ENCODE measurements around the gene TNKS2. TPM values are rescaled to one million over a fixed set of nuclear protein-coding genes. Genes with fewer than 3 reads are reported as not detected.
"Not testable (repeated sequence)": the region's sequence is repeated elsewhere in the genome, so short reads cannot be mapped to it uniquely, and the experiment has no call there.

Gene TNKS2
- total RNA-seq, 1 experiment from 2014 or later = 33.8 TPM

DNA sequence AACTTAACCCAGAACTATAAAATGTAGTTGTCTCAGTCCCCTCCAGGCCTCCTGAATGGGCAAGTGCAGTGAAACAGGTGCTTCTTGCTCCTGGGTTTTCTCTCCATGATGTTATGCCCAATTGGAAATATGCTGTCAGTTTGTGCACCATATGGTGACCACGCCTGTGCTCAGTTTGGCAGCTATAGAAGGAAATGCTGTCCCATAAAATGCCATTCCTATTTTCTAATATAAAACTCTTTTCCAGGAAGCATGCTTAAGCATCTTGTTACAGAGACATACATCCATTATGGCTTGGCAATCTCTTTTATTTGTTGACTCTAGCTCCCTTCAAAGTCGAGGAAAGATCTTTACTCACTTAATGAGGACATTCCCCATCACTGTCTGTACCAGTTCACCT lies 65.9 kb downstream of the TNKS2 start:
- DNase-seq (ENCODE audit: extremely low read depth, low read depth) = no peak

- no peak for DNase-seq (ENCODE audit: extremely low read depth, low read depth)
These were observed 66.5 kb downstream of the TNKS2 start for GRCh38 chr10:91864744-91865143.

DNA sequence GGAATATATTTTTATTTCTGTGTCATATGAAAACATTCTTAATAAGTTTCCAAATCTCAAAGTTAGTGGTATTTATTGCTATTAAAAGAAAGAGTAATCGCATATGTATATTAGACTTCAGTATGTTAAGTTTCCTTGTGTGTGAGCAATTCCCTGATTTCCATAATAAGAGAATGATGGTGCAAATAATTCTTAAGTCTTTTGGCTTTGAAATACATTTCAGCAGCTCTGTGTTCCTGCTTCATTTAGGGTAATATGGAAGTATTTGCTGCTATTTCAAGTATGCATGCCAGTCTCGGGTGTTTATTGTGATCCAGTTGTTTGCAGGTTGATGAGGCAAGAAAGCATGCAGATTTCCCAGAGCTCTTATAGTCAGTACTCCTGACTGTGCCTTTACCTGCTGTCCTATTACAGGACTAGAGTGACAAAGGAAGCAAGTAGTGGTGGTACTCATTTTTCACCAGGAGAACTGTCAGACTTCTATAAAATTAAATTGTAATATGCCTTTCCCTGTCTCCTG lies 67.4 kb downstream of the TNKS2 start:
- DNase-seq (ENCODE audit: extremely low read depth, low read depth) = no peak

GRCh38 chr10:91875156-91875555 lies 76.9 kb downstream of the TNKS2 start:
- DNase-seq (ENCODE audit: extremely low read depth, low read depth) = no peak

GRCh38 chr10:91875779-91876178 lies 77.6 kb downstream of the TNKS2 start:
- DNase-seq (ENCODE audit: extremely low read depth, low read depth) = no peak

- no peak for DNase-seq (ENCODE audit: extremely low read depth, low read depth)
These were observed 81.4 kb downstream of the TNKS2 start for GRCh38 chr10:91879515-91880170.

GRCh38 chr10:91880310-91880709 lies 82.1 kb downstream of the TNKS2 start:
- DNase-seq (ENCODE audit: extremely low read depth, low read depth) = no peak

DNA sequence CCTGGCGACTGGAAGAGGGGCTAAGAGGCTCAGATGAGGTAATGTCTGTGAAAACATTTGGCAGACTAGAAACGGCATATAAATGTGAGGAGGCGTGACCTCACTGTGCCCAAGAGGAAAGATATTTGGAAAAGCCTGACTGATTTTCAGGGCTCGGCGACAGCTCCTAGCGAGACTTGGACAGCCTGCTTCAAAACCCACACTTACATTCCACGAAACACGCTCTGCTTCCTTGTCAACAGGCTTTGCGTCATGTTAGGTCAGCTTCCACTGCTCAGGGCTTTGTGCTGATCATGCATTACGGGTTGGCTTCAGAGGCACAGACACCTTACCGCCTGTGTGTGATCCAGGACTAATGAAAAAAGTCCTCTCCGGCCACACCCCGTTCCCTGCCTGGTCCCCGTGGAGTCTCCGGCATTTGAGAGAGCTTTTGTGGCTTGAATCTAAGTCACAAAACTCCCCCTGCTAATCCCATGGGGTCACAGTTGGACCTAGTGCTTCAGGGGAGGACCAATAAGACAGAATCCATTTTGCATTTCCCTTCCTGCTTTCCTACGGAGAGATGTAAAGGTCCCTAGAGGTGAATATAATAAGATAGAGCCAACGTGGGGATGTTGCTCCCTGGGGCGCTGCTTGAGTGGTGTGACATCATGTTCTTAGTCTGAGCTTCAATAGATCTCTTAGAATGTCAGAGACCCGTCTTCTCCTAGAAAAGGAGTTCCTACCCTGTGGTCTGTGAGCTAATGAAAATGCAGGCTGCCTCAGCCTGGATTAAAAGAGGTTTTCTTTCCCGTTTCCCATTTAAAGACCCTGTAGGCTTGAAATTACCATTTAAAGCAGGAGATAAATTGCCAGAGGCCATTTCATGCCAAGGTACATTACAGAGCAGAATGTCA lies 85.6 kb downstream of the TNKS2 start:
- no peak for DNase-seq (ENCODE audit: extremely low read depth, low read depth)

DNA sequence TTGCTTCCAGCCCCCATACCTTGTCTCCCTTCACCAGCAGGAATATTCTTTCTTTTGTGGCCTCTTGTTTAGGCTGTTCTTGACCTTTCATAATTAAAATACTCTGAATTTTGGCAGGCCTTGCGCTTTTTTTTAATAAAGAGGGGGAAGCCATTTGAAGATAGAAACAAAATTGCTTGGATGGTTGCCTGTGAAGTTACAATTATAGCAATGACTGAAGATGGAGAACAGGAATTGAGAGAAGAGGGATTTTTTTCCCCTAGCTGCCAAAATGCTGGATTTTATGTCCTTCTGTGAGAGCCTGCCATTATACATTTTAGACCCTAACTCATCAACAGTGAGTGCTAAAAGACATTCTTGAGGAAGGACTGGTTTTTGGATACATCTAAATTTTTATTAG lies 86.3 kb downstream of the TNKS2 start:
- DNase-seq (ENCODE audit: extremely low read depth, low read depth) = no peak

- no peak for DNase-seq (ENCODE audit: extremely low read depth, low read depth)
These were observed 87.3 kb downstream of the TNKS2 start for GRCh38 chr10:91885362-91886079.

DNA sequence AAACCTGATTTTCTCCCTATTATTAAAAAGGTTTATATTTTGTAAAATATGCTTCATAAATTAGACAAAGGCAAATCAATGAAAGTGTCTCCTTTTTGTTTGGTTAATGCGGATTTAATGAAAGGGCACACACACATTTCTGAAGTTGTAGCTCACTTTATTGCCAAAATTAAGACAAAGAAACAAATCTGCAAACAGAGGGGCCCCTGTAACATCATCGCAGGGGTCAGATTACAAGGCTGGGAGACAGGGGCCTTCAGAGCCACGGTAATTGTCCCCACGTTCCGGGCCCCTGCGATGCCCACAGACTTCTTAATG lies 88.7 kb downstream of the TNKS2 start:
- DNase-seq (ENCODE audit: extremely low read depth, low read depth) = no peak

DNA sequence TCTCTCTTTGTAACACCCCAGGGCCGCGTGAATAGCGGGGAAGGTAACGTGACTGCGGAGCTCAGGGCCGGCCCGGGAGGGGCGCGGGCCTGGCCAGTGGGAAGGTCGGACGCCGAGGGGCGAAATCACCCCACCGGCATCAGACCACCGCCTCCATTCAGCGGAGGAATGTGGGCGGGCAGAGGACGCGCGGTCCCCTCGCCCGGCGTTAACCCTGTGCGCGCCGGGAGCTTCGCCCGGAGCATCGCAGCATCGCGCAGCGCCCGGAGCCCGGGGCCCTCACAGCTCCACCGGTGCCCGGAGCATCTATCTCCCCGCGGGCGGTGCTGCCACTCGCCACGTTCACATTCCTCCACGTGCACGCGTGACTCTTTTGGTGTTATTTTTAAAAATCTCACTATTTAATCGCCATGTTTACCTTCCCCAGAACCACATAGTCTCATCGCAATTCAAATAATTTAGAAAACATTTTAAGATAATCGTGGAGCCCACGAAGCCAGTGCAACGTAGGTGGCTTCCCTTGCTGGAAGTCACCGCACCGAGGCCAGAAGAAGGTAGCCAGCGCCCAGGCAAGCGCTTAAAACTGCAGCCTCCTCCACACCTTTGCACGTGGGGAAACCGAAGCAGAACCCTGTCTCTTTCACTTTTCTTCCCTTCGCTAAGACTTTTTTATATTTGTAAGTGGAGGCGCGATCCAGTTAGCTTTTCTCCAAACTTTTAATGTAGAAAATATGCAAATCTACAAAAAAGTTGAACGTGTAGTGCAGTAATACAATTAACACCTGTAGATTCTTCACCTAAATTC lies 89.2 kb downstream of the TNKS2 start:
- DNase-seq (ENCODE audit: extremely low read depth, low read depth) = no peak

- peak; percentile 60 for DNase-seq (ENCODE audit: extremely low read depth, low read depth)
These were observed 93.1 kb downstream of the TNKS2 start for GRCh38 chr10:91891125-91892001.

- DNase-seq (ENCODE audit: extremely low read depth, low read depth) = no peak
These were observed 94.8 kb downstream of the TNKS2 start for GRCh38 chr10:91893051-91893450.

DNA sequence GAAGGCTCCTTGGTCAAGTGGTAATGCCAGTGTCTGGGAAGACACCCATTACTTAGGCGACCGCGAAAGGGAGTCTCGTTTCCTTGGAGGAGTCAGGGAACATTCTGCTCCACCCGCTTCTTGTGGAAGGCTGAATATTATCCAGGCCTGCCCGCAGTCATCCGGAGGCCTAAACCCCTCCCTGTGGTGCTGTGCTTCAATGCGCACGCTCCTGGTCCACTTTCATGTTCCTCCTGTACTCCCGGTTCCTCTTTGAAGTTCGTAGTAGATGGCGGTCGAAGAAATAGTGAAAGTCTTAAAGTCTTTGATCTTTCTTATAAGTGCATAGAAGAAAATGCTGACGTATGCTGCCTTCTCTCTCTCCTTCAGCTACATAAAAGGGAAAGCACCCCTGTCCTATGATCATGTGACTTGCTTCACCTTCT lies 96.0 kb downstream of the TNKS2 start:
- not testable (repeated sequence) for DNase-seq (ENCODE audit: extremely low read depth, low read depth)

GRCh38 chr10:91896212-91896756 lies 98.1 kb downstream of the TNKS2 start:
- DNase-seq (ENCODE audit: extremely low read depth, low read depth) = no peak

- no peak for DNase-seq (ENCODE audit: extremely low read depth, low read depth)
These were observed 99.2 kb downstream of the TNKS2 start for GRCh38 chr10:91897421-91897820.

DNA sequence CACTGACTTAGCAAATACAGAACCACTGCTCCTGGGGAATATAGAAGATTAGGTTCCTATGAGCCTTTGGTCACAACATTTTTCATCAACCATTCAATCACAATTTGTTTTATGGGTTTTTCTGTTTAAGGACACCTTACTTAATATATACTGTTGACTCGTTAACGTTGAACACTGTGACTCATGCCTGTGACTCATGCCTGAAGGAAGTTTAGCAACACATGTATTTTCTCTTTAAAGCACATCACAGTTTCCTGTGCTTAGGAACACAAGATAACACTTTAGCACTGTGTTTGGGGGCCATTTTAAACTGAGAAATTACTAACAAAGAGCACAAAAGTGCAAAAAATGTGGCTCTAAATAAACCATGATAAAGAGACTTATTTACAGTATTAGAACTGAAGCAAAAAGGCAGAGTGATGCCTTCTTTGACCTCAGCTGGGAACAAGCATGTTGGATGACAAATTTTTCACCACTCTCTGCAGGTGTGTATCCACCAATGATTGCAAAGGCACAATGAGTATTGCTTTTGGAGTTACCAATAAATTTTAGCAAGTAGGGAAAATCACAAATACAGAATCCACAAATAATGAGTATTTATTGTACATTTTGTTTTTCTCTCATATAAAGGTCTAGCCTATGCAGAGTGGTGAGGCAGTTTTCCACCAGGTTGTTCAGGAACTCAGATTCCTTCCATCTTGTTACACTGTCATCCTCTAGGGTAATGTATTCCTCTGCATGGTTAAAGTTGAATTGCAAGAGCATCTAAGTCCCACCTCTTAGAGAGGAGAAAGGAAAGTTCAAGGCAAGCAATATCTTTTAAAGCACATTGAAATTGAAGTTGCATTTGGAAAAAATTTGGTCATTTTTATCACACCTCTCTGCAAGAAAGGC lies 103.8 kb downstream of the TNKS2 start:
- peak; percentile 81 for DNase-seq (ENCODE audit: extremely low read depth, low read depth)

All from NCI-H460 (cell line).